ENCODE results near the gene ATP10A.

DNA sequence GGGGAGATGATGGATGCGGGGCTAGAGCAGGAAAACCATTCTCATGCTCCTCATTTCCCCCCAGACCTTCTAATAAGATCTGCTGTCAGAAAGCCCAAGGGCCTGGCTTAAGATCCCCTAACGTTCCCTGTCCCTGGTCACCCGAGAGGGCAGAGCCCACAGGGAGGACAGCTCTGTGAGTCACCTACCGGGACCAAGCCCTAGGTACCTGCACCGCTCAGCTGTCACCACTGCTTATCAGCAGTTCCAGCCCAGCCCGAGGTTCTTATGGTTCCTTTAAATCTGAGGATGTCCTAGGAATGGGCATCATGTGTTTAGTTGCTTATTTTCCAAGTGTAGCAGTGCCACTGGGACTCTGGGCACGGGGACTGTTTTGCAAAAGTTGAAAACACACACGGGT is 53.0 kb downstream of the ATP10A start:
- TF ChIP-seq CTCF (IDR thresholded peaks at IDR 0.05), result no peak
- no peak for TF ChIP-seq POLR2A (IDR thresholded peaks at IDR 0.05)
